Upper lobe of left lung (tissue), 6 donors: ENCODE results near the gene MAD1L1. TPM values are rescaled to one million over a fixed set of nuclear protein-coding genes. Genes with fewer than 3 reads are reported as not detected.

Experiments used
- ATAC-seq, 2 donors: fragments of 200-7000 bp; cut with Tn5 transposase; one replicate each; pipeline ENCODE4 v1.9.1; 2022; ENCODE audit warnings: mild to moderate bottlenecking in 2 of 2, moderate library complexity in 2 of 2; ENCODE audit not compliant: low FRiP score in 2 of 2
- DNase-seq, 2 donors: peaks; one replicate each; pipeline ENCODE4 v3.0.0-alpha.2; 2019 to 2020
- H3K27ac ChIP-seq, 4 donors: fragments of 200-600 bp; sonication (generic); one replicate each; pipeline ENCODE4 v1.5.1; 2016 to 2019
- H3K27me3 ChIP-seq, 4 donors: fragments of 200-600 bp; sonication (generic); one replicate each; pipeline ENCODE4 v1.5.1; 2017 to 2019
- H3K36me3 ChIP-seq, 4 donors: fragments of 200-600 bp; sonication (generic); one replicate each; pipeline ENCODE4 v1.5.1; 2016 to 2019
- H3K4me1 ChIP-seq, 4 donors: fragments of 200-600 bp; sonication (generic); one replicate each; pipeline ENCODE4 v1.5.1; 2018 to 2019
- H3K4me3 ChIP-seq, 4 donors: fragments of 200-600 bp; sonication (generic); one replicate each; pipeline ENCODE4 v1.5.1; 2017 to 2019; ENCODE audit warnings: mild to moderate bottlenecking in 2 of 4, moderate library complexity in 1 of 4
- H3K9me3 ChIP-seq, 4 donors: fragments of 200-600 bp; sonication (generic); one replicate each; pipeline ENCODE4 v1.5.1; 2018 to 2019
- EP300 ChIP-seq, 4 donors: sonication (generic); formaldehyde crosslinking; IDR thresholded peaks; one replicate each; pipeline ENCODE4 v1.5.1; 2017; ENCODE audit warnings: antibody characterized with exemption in 4 of 4, control low read depth in 2 of 4
- POLR2A ChIP-seq, 4 donors: fragments of 450-650 bp; IDR thresholded peaks; one replicate each; pipeline ENCODE4 v1.5.1; 2016 to 2017; ENCODE audit warnings: antibody characterized with exemption in 4 of 4, mild to moderate bottlenecking in 2 of 4
- POLR2AphosphoS5 ChIP-seq, 2 donors: sonication (generic); formaldehyde crosslinking; IDR thresholded peaks; one replicate each; pipeline ENCODE4 v1.5.1; 2017; ENCODE audit warnings: antibody characterized with exemption in 2 of 2
- WGBS, 2 donors: methylation state at CpG; one replicate each; pipeline ENCODE4 v1.1.5; 2017 to 2018; 5-methylcytosine and 5-hydroxymethylcytosine counted together
- total RNA-seq, 6 donors: library from RNA; depleted of rRNA in 4 of 6; stranded (reverse); fragments of >200 nt in 4 of 6; gene quantifications; one replicate each; pipeline versions ENCODE4 v1.1.0 to v1.2.1, GENCODE V29; 2016 to 2021
- TF ChIP-seq, protein P1 (sequence below), 6 experiments: fragments of 450-650 bp in 4 of 6; fragments of 200-600 bp in 2 of 6; sonication (generic) in 2 of 6; IDR thresholded peaks; one replicate each; pipeline ENCODE4 v1.5.1; 2016 to 2019; ENCODE audit warnings: antibody characterized with exemption in 6 of 6
- donor health status: DM: no; HTN: no; CAD: no; lungs with moderate emphysema.
- donor health status: DM: no; HTN: yes; CAD: no; lungs with severe emphysema.

The MAD1L1 gene
- total RNA-seq, 6 donors from 2014 or later: 40.6 to 364 (median 65.6) TPM

DNA sequence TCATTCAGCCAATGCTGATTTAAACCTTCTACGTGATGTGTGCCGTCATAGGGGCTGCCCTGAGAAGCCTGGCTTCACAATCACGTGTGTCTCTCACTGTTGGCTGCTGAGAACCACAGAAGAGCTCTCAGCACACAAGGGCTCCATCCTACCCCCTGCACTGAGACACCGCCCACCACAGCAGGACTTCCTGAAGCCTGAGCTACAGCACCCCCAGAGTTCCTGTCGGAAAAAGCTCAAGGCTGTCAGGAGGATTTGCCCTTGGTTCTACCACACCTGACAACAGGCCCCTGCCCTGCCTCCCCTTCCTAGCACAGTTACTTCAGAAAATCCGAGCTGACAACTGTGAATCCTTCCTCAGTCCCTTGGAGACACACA is 191.9 kb downstream of the MAD1L1 start:
- Histone ChIP-seq H3K27me3 (no peaks in the 10 kb centered on the region), H3K4me1 (peaks cover 0 to 11% (median 7%) of the 10 kb centered on the region in 4 donors), H3K9me3 (no peaks in the 10 kb centered on the region), H3K4me3 (no peak overlapping the region), H3K27ac (no peak overlapping the region), H3K36me3 (peaks cover 0 to 4% (median 1%) of the 10 kb centered on the region in 4 donors)
- TF ChIP-seq, protein P1, sequence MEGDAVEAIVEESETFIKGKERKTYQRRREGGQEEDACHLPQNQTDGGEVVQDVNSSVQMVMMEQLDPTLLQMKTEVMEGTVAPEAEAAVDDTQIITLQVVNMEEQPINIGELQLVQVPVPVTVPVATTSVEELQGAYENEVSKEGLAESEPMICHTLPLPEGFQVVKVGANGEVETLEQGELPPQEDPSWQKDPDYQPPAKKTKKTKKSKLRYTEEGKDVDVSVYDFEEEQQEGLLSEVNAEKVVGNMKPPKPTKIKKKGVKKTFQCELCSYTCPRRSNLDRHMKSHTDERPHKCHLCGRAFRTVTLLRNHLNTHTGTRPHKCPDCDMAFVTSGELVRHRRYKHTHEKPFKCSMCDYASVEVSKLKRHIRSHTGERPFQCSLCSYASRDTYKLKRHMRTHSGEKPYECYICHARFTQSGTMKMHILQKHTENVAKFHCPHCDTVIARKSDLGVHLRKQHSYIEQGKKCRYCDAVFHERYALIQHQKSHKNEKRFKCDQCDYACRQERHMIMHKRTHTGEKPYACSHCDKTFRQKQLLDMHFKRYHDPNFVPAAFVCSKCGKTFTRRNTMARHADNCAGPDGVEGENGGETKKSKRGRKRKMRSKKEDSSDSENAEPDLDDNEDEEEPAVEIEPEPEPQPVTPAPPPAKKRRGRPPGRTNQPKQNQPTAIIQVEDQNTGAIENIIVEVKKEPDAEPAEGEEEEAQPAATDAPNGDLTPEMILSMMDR (IDR thresholded peaks at IDR 0.05): no peak
- TF ChIP-seq POLR2A (IDR thresholded peaks at IDR 0.05) (no peak), POLR2AphosphoS5 (IDR thresholded peaks at IDR 0.05) (no peak)
- DNase-seq (no peak), ATAC-seq (no peak)
- 72 to 77% methylated on average over 5 to 6 of the region's 6 CpGs for WGBS, 2 donors

DNA sequence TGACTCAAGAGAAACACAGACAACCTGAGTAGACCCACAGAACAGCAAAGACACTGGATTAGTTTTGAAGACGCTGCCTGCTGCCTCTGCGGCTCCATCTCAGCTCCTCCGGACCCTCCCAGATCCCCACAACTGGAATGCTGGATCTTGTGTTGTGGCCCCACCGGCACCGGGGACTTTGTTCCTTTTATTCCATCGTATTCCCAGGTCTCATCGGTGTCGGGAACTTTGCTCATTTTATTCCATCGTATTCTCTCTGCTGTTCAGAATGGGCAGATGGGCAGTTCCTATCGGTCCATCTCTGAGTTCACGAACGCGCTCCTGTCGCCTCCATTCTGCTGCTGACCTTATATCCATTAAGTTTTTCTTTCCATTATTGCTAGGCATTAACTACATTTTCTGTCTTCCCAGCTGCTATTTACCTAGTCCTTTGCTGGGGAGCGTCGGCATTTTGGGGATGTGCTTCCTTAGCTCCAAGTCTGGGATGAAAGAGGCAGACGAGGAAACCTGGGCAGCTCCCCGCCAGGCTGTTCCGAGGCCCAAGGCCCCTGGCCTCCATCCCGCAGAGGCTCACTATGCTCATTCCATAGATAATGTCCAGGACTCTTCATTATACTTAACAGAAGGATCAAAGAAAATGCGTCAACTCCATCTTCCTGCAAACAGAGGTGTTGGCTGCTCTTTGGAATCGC is 192.4 kb downstream of the MAD1L1 start:
- Histone ChIP-seq H3K4me3 (no peak overlapping the region), H3K9me3 (no peaks in the 10 kb centered on the region), H3K27me3 (no peaks in the 10 kb centered on the region), H3K4me1 (peaks cover 0 to 11% (median 7%) of the 10 kb centered on the region in 4 donors), H3K27ac (no peak overlapping the region), H3K36me3 (peaks cover 0 to 4% (median 1%) of the 10 kb centered on the region in 4 donors)
- no peak for TF ChIP-seq POLR2AphosphoS5 (IDR thresholded peaks at IDR 0.05)
- TF ChIP-seq, protein P1 (IDR thresholded peaks at IDR 0.05): no peak
- TF ChIP-seq POLR2A (IDR thresholded peaks at IDR 0.05): no peak
- no peak for TF ChIP-seq EP300 (IDR thresholded peaks at IDR 0.05)
- ATAC-seq (no peak), DNase-seq (no peak)
- WGBS, 2 donors: 95 to 98% methylated on average over 22 of the region's 22 CpGs

DNA sequence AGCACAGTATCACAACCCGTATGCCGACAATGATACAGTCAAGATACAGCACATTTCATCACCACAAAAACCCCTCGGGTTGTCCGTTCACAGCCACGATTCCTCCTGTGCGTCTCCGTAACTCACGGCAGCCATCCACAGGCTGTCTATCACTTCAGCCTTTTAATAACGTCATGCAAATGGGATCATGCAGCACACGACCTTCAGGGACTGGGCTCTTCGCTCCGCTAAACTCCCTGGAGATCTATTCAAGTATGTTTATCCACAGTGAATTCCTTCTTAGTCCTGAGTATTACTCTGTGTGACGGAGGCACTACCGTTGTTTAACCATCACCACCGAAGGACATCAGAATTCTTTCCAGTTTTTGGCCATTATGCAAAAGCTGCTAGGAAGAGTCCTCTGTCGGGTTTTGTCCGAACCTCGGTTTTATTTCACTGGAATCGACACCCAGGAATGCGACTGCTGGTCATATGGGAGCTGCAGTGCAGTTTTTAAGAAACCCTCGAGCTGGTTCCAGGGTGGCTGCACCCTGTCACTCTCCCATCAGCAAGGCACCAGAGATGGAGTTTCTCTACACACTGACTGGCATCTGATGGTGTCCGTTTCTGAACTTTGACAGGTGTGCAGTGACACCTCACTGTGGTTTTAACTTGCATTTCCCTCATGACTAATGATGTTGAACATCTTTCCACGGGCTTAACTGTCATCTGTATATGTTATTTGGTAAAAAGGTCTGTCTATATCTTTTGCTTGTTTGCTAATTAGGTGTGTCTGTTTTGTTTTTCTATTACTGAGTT is 193.6 kb downstream of the MAD1L1 start:
- Histone ChIP-seq H3K4me3 (no peak overlapping the region), H3K4me1 (peaks cover 0 to 11% (median 7%) of the 10 kb centered on the region in 4 donors), H3K9me3 (no peaks in the 10 kb centered on the region), H3K36me3 (peaks cover 0 to 4% (median 1%) of the 10 kb centered on the region in 4 donors), H3K27me3 (no peaks in the 10 kb centered on the region), H3K27ac (no peak overlapping the region)
- TF ChIP-seq, protein P1 (IDR thresholded peaks at IDR 0.05): no peak
- TF ChIP-seq EP300 (IDR thresholded peaks at IDR 0.05) (no peak), POLR2A (IDR thresholded peaks at IDR 0.05) (no peak), POLR2AphosphoS5 (IDR thresholded peaks at IDR 0.05) (no peak)
- DNase-seq: no peak
- no peak for ATAC-seq
- 85 to 92% methylated on average over 23 of the region's 23 CpGs for WGBS, 2 donors

DNA sequence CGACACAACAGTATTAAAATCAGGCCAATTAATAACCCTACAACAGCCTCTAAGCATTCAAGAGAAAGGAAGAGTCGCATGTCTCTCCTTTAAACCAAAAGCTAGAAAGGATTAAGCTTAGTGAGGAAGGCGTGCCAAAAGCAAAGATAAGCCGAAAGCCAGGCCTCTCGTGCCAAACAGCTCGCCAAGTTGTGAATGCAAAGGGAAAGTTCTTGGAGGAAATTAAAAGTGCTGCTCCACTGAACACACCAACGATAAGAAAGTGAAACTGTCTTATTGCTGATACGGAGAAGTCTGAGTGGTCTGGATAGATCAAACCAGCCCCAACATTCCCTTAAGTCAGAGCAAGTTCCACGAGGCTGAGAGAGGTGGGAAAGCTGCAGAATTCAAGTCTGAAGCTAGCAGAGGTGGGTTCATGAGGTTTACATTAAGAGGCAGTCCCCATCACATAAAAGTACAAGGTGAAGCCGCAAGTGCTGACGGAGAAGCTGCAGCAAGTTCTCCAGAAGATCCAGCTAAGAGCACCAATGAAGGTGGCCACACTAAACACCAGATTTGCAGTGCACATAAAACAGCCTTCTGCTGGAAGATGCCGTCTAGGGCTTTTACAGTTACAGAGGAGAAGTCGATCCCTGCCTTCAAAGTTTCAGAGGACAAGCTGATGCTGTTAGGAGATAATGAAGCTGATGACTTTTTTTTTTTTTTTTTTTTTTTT is 194.8 kb downstream of the MAD1L1 start:
- 23 to 28% methylated on average over 13 of the region's 13 CpGs for WGBS, 2 donors
- peaks cover 0 to 11% (median 7%) of the 10 kb centered on the region in 4 donors for H3K4me1 ChIP-seq
- ATAC-seq (peak in 1 of 2 donors; percentile 63), DNase-seq (no peak)
- H3K9me3 ChIP-seq: no peaks in the 10 kb centered on the region
- H3K4me3 ChIP-seq: peak overlapping the region in 3 of 4 donors; percentile 7 to 39 (median 28)
- no peaks in the 10 kb centered on the region for H3K36me3 ChIP-seq
- H3K27ac ChIP-seq: peak overlapping the region in 2 of 4 donors; percentile 40 to 61
- TF ChIP-seq POLR2AphosphoS5 (IDR thresholded peaks at IDR 0.05) (no peak), POLR2A (IDR thresholded peaks at IDR 0.05) (no peak)
- no peaks in the 10 kb centered on the region for H3K27me3 ChIP-seq

DNA sequence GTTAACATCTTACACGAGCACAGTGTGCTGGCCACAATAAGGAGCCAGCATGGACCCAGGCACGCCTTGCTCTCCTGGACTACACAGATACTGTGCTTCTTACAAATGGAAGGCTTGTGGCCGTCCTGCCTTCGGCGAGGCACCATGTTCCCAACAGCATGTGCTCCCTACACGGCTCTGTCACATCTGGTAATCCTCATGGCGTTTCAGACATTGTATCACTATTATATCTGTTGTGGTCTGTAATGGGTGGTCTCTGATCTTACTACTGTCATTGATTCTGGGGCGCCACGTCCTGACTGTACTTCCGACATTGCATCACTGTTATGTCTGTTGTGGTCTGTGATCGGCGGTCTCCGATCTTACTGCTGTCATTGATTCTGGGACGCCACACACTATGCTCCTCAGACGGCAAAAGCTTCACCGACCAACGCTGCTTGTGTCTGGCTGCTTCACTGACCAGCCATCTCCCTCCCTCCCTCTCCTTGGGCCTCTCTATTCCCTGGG is 195.4 kb downstream of the MAD1L1 start:
- Histone ChIP-seq H3K4me3 (peak overlapping the region in 2 of 4 donors; percentile 28 to 39), H3K4me1 (peaks cover 0 to 11% (median 7%) of the 10 kb centered on the region in 4 donors), H3K27me3 (no peaks in the 10 kb centered on the region), H3K36me3 (no peaks in the 10 kb centered on the region), H3K27ac (peak overlapping the region in 2 of 4 donors; percentile 40 to 61), H3K9me3 (no peaks in the 10 kb centered on the region)
- DNase-seq: no peak
- peak in 1 of 2 donors; percentile 74 for ATAC-seq
- WGBS, 2 donors: 72 to 83% methylated on average over 17 of the region's 17 CpGs
- TF ChIP-seq EP300 (IDR thresholded peaks at IDR 0.05): no peak
- no peak for TF ChIP-seq POLR2AphosphoS5 (IDR thresholded peaks at IDR 0.05)
- TF ChIP-seq, protein P1 (IDR thresholded peaks at IDR 0.05): no peak
- no peak for TF ChIP-seq POLR2A (IDR thresholded peaks at IDR 0.05)
